B cell (primary cell): ENCODE results near the gene ACMSD. TPM values are rescaled to one million over a fixed set of nuclear protein-coding genes. Genes with fewer than 3 reads are reported as not detected.

Source experiments
- ATAC-seq: fragments of 200-7000 bp; cut with Tn5 transposase; one replicate; pipeline ENCODE4 v1.10.0; 2021; ENCODE audit warnings: low read depth, mild to moderate bottlenecking, moderate number of reproducible peaks, moderate library complexity
- CTCF ChIA-PET: fragments of 350-600 bp; sonication (Branson Sonifier 250); formaldehyde crosslinking; loops from one replicate; lab custom pipeline; 2021; ENCODE audit warnings: antibody characterized with exemption, inconsistent platforms; lab: Charles Lee
- POLR2A ChIA-PET: fragments of 350-600 bp; sonication (Branson Sonifier 250); formaldehyde crosslinking; loops from one replicate; lab custom pipeline; 2021; ENCODE audit warnings: antibody characterized with exemption; lab: Charles Lee
- DNase-seq: peaks from one replicate; pipeline ENCODE4 v3.0.0; 2013
- H2AFZ ChIP-seq: 2 replicates; pipeline ENCODE4 v1.6.1; 2012; ENCODE audit warnings: mild to moderate bottlenecking, low read depth, low read length; ENCODE audit not compliant: insufficient read depth, poor library complexity, severe bottlenecking
- H3K27ac ChIP-seq, 2 donors: 1 replicate in 1 of 2; 2 replicates in 1 of 2; pipeline ENCODE4 v1.5.1; 2012 to 2013; ENCODE audit warnings: low read length in 2 of 2, mild to moderate bottlenecking in 2 of 2, moderate library complexity in 1 of 2
- H3K27me3 ChIP-seq, 4 experiments: fragments of 200-600 bp in 1 of 4; sonication (generic) in 1 of 4; replicated peaks in 1 of 4; 1 replicate in 2 of 4; 2 replicates in 2 of 4; pipeline versions ENCODE4 v1.6.1 to v1.7.0; 2013 to 2016; ENCODE audit warnings: low read length in 3 of 4, mild to moderate bottlenecking in 2 of 4, mixed read lengths in 1 of 4, moderate library complexity in 1 of 4; ENCODE audit not compliant: insufficient read depth in 4 of 4, control insufficient read depth in 3 of 4; ENCODE audit errors: control extremely low read depth in 1 of 4
- H3K36me3 ChIP-seq, 2 experiments: replicated peaks in 1 of 2; 1 replicate in 1 of 2; 2 replicates in 1 of 2; pipeline versions ENCODE4 v1.6.1 to v1.7.1; 2013; ENCODE audit warnings: low read length in 1 of 2; ENCODE audit not compliant: insufficient read depth in 2 of 2, control insufficient read depth in 1 of 2; ENCODE audit errors: control extremely low read depth in 1 of 2, extremely low read depth in 1 of 2
- H3K4me1 ChIP-seq, 2 donors: fragments of 200-600 bp in 1 of 2; sonication (generic) in 1 of 2; 1 replicate in 1 of 2; 2 replicates in 1 of 2; pipeline versions ENCODE4 v1.5.1 to v1.6.1; 2013 to 2017; ENCODE audit warnings: low read length in 2 of 2; ENCODE audit not compliant: control insufficient read depth in 2 of 2, insufficient read depth in 2 of 2
- H3K4me2 ChIP-seq: replicated peaks from 2 replicates; pipeline ENCODE3; 2012; ENCODE audit warnings: mild to moderate bottlenecking, low read depth, low read length; ENCODE audit not compliant: poor library complexity, severe bottlenecking
- H3K4me3 ChIP-seq, 5 experiments: fragments of 200-600 bp in 1 of 5; sonication (generic) in 1 of 5; 1 replicate in 3 of 5; 2 replicates in 2 of 5; pipeline versions ENCODE4 v1.5.1 to v1.7.0; 2011 to 2016; ENCODE audit warnings: low read length in 4 of 5, mild to moderate bottlenecking in 4 of 5, low read depth in 2 of 5, control low read depth in 1 of 5, moderate library complexity in 1 of 5; ENCODE audit not compliant: insufficient read depth in 1 of 5; ENCODE audit errors: control extremely low read depth in 1 of 5, extremely low read depth in 1 of 5
- H3K79me2 ChIP-seq: fragments of 200-600 bp; sonication (generic); one replicate; pipeline ENCODE4 v1.6.0; 2016; ENCODE audit warnings: low read length; ENCODE audit not compliant: control insufficient read depth, insufficient read depth
- H3K9ac ChIP-seq: fragments of 200-600 bp; sonication (generic); 2 replicates; pipeline ENCODE4 v1.6.1; 2017; ENCODE audit warnings: mild to moderate bottlenecking, low read length, moderate library complexity
- H3K9me3 ChIP-seq, 3 donors: one replicate each; pipeline versions ENCODE4 v1.6.1 to v1.7.1; 2013; ENCODE audit warnings: low read length in 2 of 3; ENCODE audit not compliant: control insufficient read depth in 2 of 3, insufficient read depth in 1 of 3; ENCODE audit errors: control extremely low read depth in 1 of 3
- H4K20me1 ChIP-seq: 2 replicates; pipeline ENCODE4 v1.6.0; 2012; ENCODE audit warnings: mild to moderate bottlenecking, low read length; ENCODE audit not compliant: insufficient read depth, control insufficient read depth, poor library complexity, severe bottlenecking
- H3K27ac Mint-ChIP-seq: one replicate; pipeline ENCODE4 v1.8.0; 2021; ENCODE audit warnings: mixed read lengths
- H3K27me3 Mint-ChIP-seq: one replicate; pipeline ENCODE4 v1.8.0; 2021; ENCODE audit warnings: mixed read lengths
- H3K4me1 Mint-ChIP-seq: one replicate; pipeline ENCODE4 v1.8.0; 2021; ENCODE audit warnings: mixed read lengths
- H3K4me3 Mint-ChIP-seq: one replicate; pipeline ENCODE4 v1.8.0; 2021; ENCODE audit warnings: mixed read lengths
- H3K9me3 Mint-ChIP-seq: one replicate; pipeline ENCODE4 v1.8.0; 2022; ENCODE audit warnings: mixed read lengths; ENCODE audit not compliant: insufficient read depth
- CTCF ChIP-seq: fragments of 200-600 bp; IDR thresholded peaks from one replicate; pipeline ENCODE4 v1.8.0; 2022; ENCODE audit warnings: antibody characterized with exemption, mild to moderate bottlenecking
- EZH2 ChIP-seq: IDR thresholded peaks from 2 replicates; pipeline ENCODE4 v1.6.1; 2012; ENCODE audit warnings: borderline replicate concordance, low read depth, mild to moderate bottlenecking, moderate library complexity, low read length; ENCODE audit not compliant: insufficient read depth, poor library complexity, severe bottlenecking
- WGBS: methylation state at CpG from one replicate; pipeline ENCODE4 v1.1.5; 2013; ENCODE audit warnings: missing lambda C conversion rate; ENCODE audit not compliant: insufficient coverage; 5-methylcytosine and 5-hydroxymethylcytosine counted together
- intact Hi-C: fragments of 100-400 bp; cut with micrococcal nuclease; formaldehyde crosslinking; loops from one replicate; pipeline ENCODE4 v1.10.0; 2022
- polyA plus RNA-seq: library from polyadenylated mRNA; depleted of rRNA; stranded (reverse); fragments of >200 nt; gene quantifications from 2 replicates; pipeline ENCODE4 v1.2.3, GENCODE V29; 2012
- total RNA-seq, 2 donors: library from RNA; stranded (reverse); fragments of 120-200 nt in 1 of 2; gene quantifications; 1 replicate in 1 of 2; 2 replicates in 1 of 2; pipeline versions ENCODE4 v1.2.3 to v1.2.4, GENCODE V29; 2013 to 2022

The ACMSD gene
- total and polyA plus RNA-seq, 2 donors (not counting 1 experiment from before 2014, with no cell fraction given) = not detected

- Histone ChIP-seq H3K27ac (no peak overlapping the region), H3K4me2 (no peak overlapping the region), H3K27me3 (no peaks in the 10 kb centered on the region), H3K4me1 (no peaks in the 10 kb centered on the region), H4K20me1 (no peaks in the 10 kb centered on the region), H3K9me3 (no peaks in the 10 kb centered on the region), H3K36me3 (peaks cover 0 to 2% of the 10 kb centered on the region in 2 experiments), H3K4me3 (no peak overlapping the region), H2AFZ (no peak overlapping the region), H3K79me2 (no peaks in the 10 kb centered on the region), H3K9ac (no peak overlapping the region)
- H3K4me1 Mint-ChIP-seq = no peaks in the 10 kb centered on the region
- H3K4me3 Mint-ChIP-seq = no peak overlapping the region
- CTCF ChIA-PET = no interaction called here
- ATAC-seq (no peak), DNase-seq (no peak)
- H3K27ac Mint-ChIP-seq = no peak overlapping the region
- peaks cover 2% of the 10 kb centered on the region for H3K9me3 Mint-ChIP-seq
- intact Hi-C loops = no loop called here
- WGBS = no CpG with 5 or more reads among the region's 1 CpG
- TF ChIP-seq EZH2 (no peak), CTCF (no peak)
- POLR2A ChIA-PET = no interaction called here
- no peaks in the 10 kb centered on the region for H3K27me3 Mint-ChIP-seq
Observed at GRCh38 chr2:134866498-134867099, 28.2 kb downstream of the ACMSD start.

GRCh38 chr2:134869946-134870736 is 31.7 kb downstream of the ACMSD start:
- TF ChIP-seq EZH2 (no peak), CTCF (no peak)

More at GRCh38 chr2:134869946-134870736, 31.7 kb downstream of the ACMSD start:
- Histone ChIP-seq H3K4me3 (no peak overlapping the region), H3K9me3 (no peaks in the 10 kb centered on the region), H3K27ac (no peak overlapping the region), H3K4me1 (no peaks in the 10 kb centered on the region), H3K79me2 (no peaks in the 10 kb centered on the region), H3K36me3 (peaks cover 0 to 6% of the 10 kb centered on the region in 2 experiments), H3K4me2 (no peak overlapping the region), H3K27me3 (no peaks in the 10 kb centered on the region), H3K9ac (no peak overlapping the region), H4K20me1 (no peaks in the 10 kb centered on the region), H2AFZ (no peak overlapping the region)
- Mint-ChIP-seq H3K27ac (no peak overlapping the region), H3K4me3 (no peak overlapping the region), H3K27me3 (no peaks in the 10 kb centered on the region), H3K9me3 (peaks cover 3% of the 10 kb centered on the region), H3K4me1 (no peaks in the 10 kb centered on the region)
- intact Hi-C loops = no loop called here
- no peak for ATAC-seq
- CTCF ChIA-PET = no interaction called here
- WGBS = 95% methylated on average over 8 of the region's 8 CpGs
- POLR2A ChIA-PET = no interaction called here
- DNase-seq = no peak
